Neural crest cell (in vitro differentiated cells): ENCODE measurements around the gene EVA1C. TPM values are rescaled to one million over a fixed set of nuclear protein-coding genes. Genes with fewer than 3 reads are reported as not detected.

Experiments
- DNase-seq: peaks from one replicate; pipeline ENCODE4 v3.0.0; 2021; ENCODE audit warnings: low read depth, mixed read lengths, low spot score
- H3K27ac Mint-ChIP-seq: one replicate; pipeline ENCODE4 v1.8.0; 2021; ENCODE audit warnings: mild to moderate bottlenecking, mixed read lengths; ENCODE audit not compliant: unreplicated experiment
- H3K27me3 Mint-ChIP-seq: 2 replicates; pipeline ENCODE4 v1.8.0; 2021; ENCODE audit warnings: low read depth, mild to moderate bottlenecking, mixed read lengths
- H3K36me3 Mint-ChIP-seq: 2 replicates; pipeline ENCODE4 v1.8.0; 2021; ENCODE audit warnings: low read depth, mild to moderate bottlenecking, mixed read lengths
- H3K4me1 Mint-ChIP-seq: 2 replicates; pipeline ENCODE4 v1.8.0; 2021; ENCODE audit warnings: mixed read lengths
- H3K4me3 Mint-ChIP-seq: one replicate; pipeline ENCODE4 v1.8.0; 2021; ENCODE audit warnings: mild to moderate bottlenecking, mixed read lengths
- H3K9me3 Mint-ChIP-seq: 2 replicates; pipeline ENCODE4 v1.8.0; 2021; ENCODE audit warnings: mixed read lengths
- CTCF ChIP-seq: fragments of 200-600 bp; sonication (generic); conservative IDR thresholded peaks from 2 replicates; pipeline ENCODE4 v1.5.0; 2021; ENCODE audit warnings: antibody characterized with exemption, mild to moderate bottlenecking
- total RNA-seq: library from RNA; stranded (reverse); gene quantifications from 2 replicates; pipeline ENCODE4 v1.2.1, GENCODE V29; 2021

The EVA1C gene
- total RNA-seq, 1 donor from 2014 or later: not detected

GRCh38 chr21:32472890-32473765, 60.6 kb downstream of the EVA1C start:
- TF ChIP-seq CTCF: no peak
- H3K36me3 Mint-ChIP-seq: no peaks in the 10 kb centered on the region
- H3K4me1 Mint-ChIP-seq: peaks cover 17% of the 10 kb centered on the region
- no peak overlapping the region for H3K4me3 Mint-ChIP-seq
- no peak for DNase-seq
- H3K27ac Mint-ChIP-seq: peak overlapping the region; percentile 85
- no peaks in the 10 kb centered on the region for H3K9me3 Mint-ChIP-seq
- no peaks in the 10 kb centered on the region for H3K27me3 Mint-ChIP-seq

- no peaks in the 10 kb centered on the region for H3K9me3 Mint-ChIP-seq
- no peak for DNase-seq
- H3K27ac Mint-ChIP-seq: peak overlapping the region; percentile 86
- no peaks in the 10 kb centered on the region for H3K27me3 Mint-ChIP-seq
- no peaks in the 10 kb centered on the region for H3K36me3 Mint-ChIP-seq
- H3K4me1 Mint-ChIP-seq: peaks cover 17% of the 10 kb centered on the region
- TF ChIP-seq CTCF: no peak
- H3K4me3 Mint-ChIP-seq: no peak overlapping the region
Observed at GRCh38 chr21:32474179-32475059, 61.9 kb downstream of the EVA1C start.

GRCh38 chr21:32475162-32475812, 62.8 kb downstream of the EVA1C start:
- no peaks in the 10 kb centered on the region for H3K36me3 Mint-ChIP-seq
- no peak overlapping the region for H3K27ac Mint-ChIP-seq
- DNase-seq: no peak
- H3K4me1 Mint-ChIP-seq: peaks cover 17% of the 10 kb centered on the region
- no peak for TF ChIP-seq CTCF
- H3K4me3 Mint-ChIP-seq: no peak overlapping the region
- H3K27me3 Mint-ChIP-seq: no peaks in the 10 kb centered on the region
- H3K9me3 Mint-ChIP-seq: no peaks in the 10 kb centered on the region

- Mint-ChIP-seq H3K36me3 (no peaks in the 10 kb centered on the region), H3K4me3 (no peak overlapping the region), H3K27me3 (no peaks in the 10 kb centered on the region), H3K9me3 (no peaks in the 10 kb centered on the region), H3K4me1 (peaks cover 17% of the 10 kb centered on the region), H3K27ac (peak overlapping the region; percentile 58)
- DNase-seq: no peak
- TF ChIP-seq CTCF: no peak
Observed at GRCh38 chr21:32476661-32477423, 64.3 kb downstream of the EVA1C start.

- no peaks in the 10 kb centered on the region for H3K36me3 Mint-ChIP-seq
- DNase-seq: no peak
- H3K27me3 Mint-ChIP-seq: no peaks in the 10 kb centered on the region
- peak overlapping the region; percentile 45 for H3K27ac Mint-ChIP-seq
- peaks cover 15% of the 10 kb centered on the region for H3K4me1 Mint-ChIP-seq
- no peaks in the 10 kb centered on the region for H3K9me3 Mint-ChIP-seq
- H3K4me3 Mint-ChIP-seq: no peak overlapping the region
- TF ChIP-seq CTCF: no peak
Observed at GRCh38 chr21:32477424-32477745, 64.9 kb downstream of the EVA1C start.
